GM23338 (cell line): Measurements from ENCODE around the gene CNTNAP2. TPM values are rescaled to one million over a fixed set of nuclear protein-coding genes. Genes with fewer than 3 reads are reported as not detected.

Source experiments
- ATAC-seq: fragments of 200-7000 bp; cut with Tn5 transposase; 3 replicates; pipeline ENCODE4 v1.9.1; 2020
- DNase-seq: peaks from one replicate; pipeline ENCODE4 v3.0.0-alpha.2; 2015; ENCODE audit warnings: low spot score
- H2AFZ ChIP-seq: fragments of 200-600 bp; sonication (generic); 2 replicates; pipeline ENCODE4 v1.8.0; 2016; ENCODE audit warnings: antibody characterized with exemption, mild to moderate bottlenecking, moderate library complexity
- H3F3A ChIP-seq: fragments of 200-600 bp; sonication (generic); replicated peaks from 2 replicates; pipeline ENCODE4 v1.8.0; 2017; ENCODE audit warnings: antibody characterized with exemption, mixed run types, low read depth
- H3K27ac ChIP-seq: fragments of 200-600 bp; sonication (generic); 2 replicates; pipeline ENCODE4 v1.6.1; 2016; ENCODE audit warnings: low read depth
- H3K27me3 ChIP-seq: fragments of 200-600 bp; sonication (generic); 2 replicates; pipeline ENCODE4 v1.8.0; 2016; ENCODE audit warnings: mild to moderate bottlenecking, mixed run types, moderate library complexity; ENCODE audit not compliant: insufficient read depth
- H3K36me3 ChIP-seq: fragments of 200-600 bp; sonication (generic); 2 replicates; pipeline ENCODE4 v1.8.0; 2016; ENCODE audit warnings: mild to moderate bottlenecking; ENCODE audit not compliant: insufficient read depth
- H3K4me1 ChIP-seq: fragments of 200-600 bp; sonication (generic); 2 replicates; pipeline ENCODE4 v1.8.0; 2016; ENCODE audit warnings: mild to moderate bottlenecking, moderate library complexity; ENCODE audit not compliant: insufficient read depth
- H3K4me2 ChIP-seq: fragments of 200-600 bp; sonication (generic); 2 replicates; pipeline ENCODE4 v1.7.1; 2017; ENCODE audit warnings: mixed run types
- H3K4me3 ChIP-seq: fragments of 200-600 bp; sonication (generic); 2 replicates; pipeline ENCODE4 v1.6.1; 2016; ENCODE audit warnings: mixed run types
- H3K79me2 ChIP-seq: fragments of 200-600 bp; sonication (generic); replicated peaks from 2 replicates; pipeline ENCODE4 v1.8.0; 2017; ENCODE audit warnings: mild to moderate bottlenecking; ENCODE audit not compliant: insufficient read depth
- H3K9me2 ChIP-seq: fragments of 200-600 bp; sonication (generic); 2 replicates; pipeline ENCODE4 v1.8.0; 2017; ENCODE audit not compliant: insufficient read depth
- H4K20me1 ChIP-seq: fragments of 200-600 bp; sonication (generic); replicated peaks from 2 replicates; pipeline ENCODE4 v1.8.0; 2017; ENCODE audit warnings: mild to moderate bottlenecking; ENCODE audit not compliant: insufficient read depth
- H3K27ac Mint-ChIP-seq: 2 replicates; pipeline ENCODE4 v1.8.0; 2020; ENCODE audit warnings: inconsistent platforms, mild to moderate bottlenecking, moderate library complexity, mixed read lengths
- H3K27me3 Mint-ChIP-seq: 3 replicates; pipeline ENCODE4 v1.8.0; 2022; ENCODE audit warnings: low read depth, mild to moderate bottlenecking, moderate library complexity, mixed read lengths, inconsistent platforms; ENCODE audit not compliant: insufficient read depth, poor library complexity
- H3K36me3 Mint-ChIP-seq: 3 replicates; pipeline ENCODE4 v1.8.0; 2021; ENCODE audit warnings: low read depth, mild to moderate bottlenecking, inconsistent platforms, moderate library complexity, mixed read lengths
- H3K4me1 Mint-ChIP-seq: 3 replicates; pipeline ENCODE4 v1.8.0; 2020; ENCODE audit warnings: mild to moderate bottlenecking, inconsistent platforms, mixed read lengths
- H3K4me3 Mint-ChIP-seq: 3 replicates; pipeline ENCODE4 v1.8.0; 2021; ENCODE audit warnings: moderate library complexity, mild to moderate bottlenecking, inconsistent platforms, mixed read lengths
- H3K9me3 Mint-ChIP-seq: 3 replicates; pipeline ENCODE4 v1.8.0; 2020; ENCODE audit warnings: moderate library complexity, mild to moderate bottlenecking, inconsistent platforms, mixed read lengths
- CREB1 ChIP-seq: fragments of 250-450 bp; sonication (Bioruptor Pico); IDR thresholded peaks from 2 replicates; pipeline ENCODE4 v1.5.0; 2020; ENCODE audit warnings: low read depth, mild to moderate bottlenecking, moderate library complexity
- CTCF ChIP-seq, 2 experiments: fragments of 200-600 bp in 1 of 2; sonication (generic) in 1 of 2; conservative IDR thresholded peaks; 2 replicates each; pipeline versions ENCODE4 v1.5.1 to v1.6.1; 2016 to 2017; ENCODE audit warnings: antibody characterized with exemption in 2 of 2, low read depth in 2 of 2, mild to moderate bottlenecking in 2 of 2, moderate library complexity in 1 of 2
- ETS1 ChIP-seq: IDR thresholded peaks from 2 replicates; pipeline ENCODE4 v1.6.1; 2016; ENCODE audit warnings: antibody characterized with exemption
- EZH2 ChIP-seq: fragments of 200-600 bp; sonication (generic); IDR thresholded peaks from one replicate; pipeline ENCODE4 v1.8.0; 2017; ENCODE audit warnings: antibody characterized with exemption, mild to moderate bottlenecking, low read depth; ENCODE audit not compliant: unreplicated experiment
- EZH2phosphoT487 ChIP-seq: fragments of 200-600 bp; sonication (generic); IDR thresholded peaks from one replicate; pipeline ENCODE4 v1.8.1; 2018; ENCODE audit warnings: antibody characterized with exemption; ENCODE audit not compliant: unreplicated experiment
- JUNB ChIP-seq: IDR thresholded peaks from one replicate; pipeline ENCODE4 v1.6.1; 2016; ENCODE audit warnings: antibody characterized with exemption; ENCODE audit not compliant: unreplicated experiment
- POLR2AphosphoS5 ChIP-seq: IDR thresholded peaks from 2 replicates; pipeline ENCODE4 v1.6.1; 2016; ENCODE audit warnings: antibody characterized with exemption, low read depth
- REST ChIP-seq: IDR thresholded peaks from one replicate; pipeline ENCODE4 v1.6.1; 2018; ENCODE audit warnings: antibody characterized with exemption; ENCODE audit not compliant: unreplicated experiment
- STAT1 ChIP-seq: IDR thresholded peaks from one replicate; pipeline ENCODE4 v1.6.1; 2016; ENCODE audit warnings: antibody characterized with exemption; ENCODE audit not compliant: unreplicated experiment
- ZNF114 ChIP-seq: fragments of 250-450 bp; sonication (Bioruptor Pico); IDR thresholded peaks from 2 replicates; pipeline ENCODE4 v1.5.0; 2020; ENCODE audit warnings: mild to moderate bottlenecking, moderate library complexity
- ZNF331 ChIP-seq: fragments of 250-450 bp; sonication (Bioruptor Pico); IDR thresholded peaks from 2 replicates; pipeline ENCODE4 v1.5.0; 2020; ENCODE audit warnings: low read depth, mild to moderate bottlenecking, moderate library complexity
- polyA plus RNA-seq: library from polyadenylated mRNA; unstranded; fragments of >200 nt; fragmentation: Nextera tagmentation; extraction: Ambion mirVana; gene quantifications from 2 replicates; pipeline ENCODE4 v1.2.1, GENCODE V29; 2016
- total RNA-seq: library from RNA; depleted of rRNA; stranded (reverse); fragments of >200 nt; shearing (Covaris generic); gene quantifications from 2 replicates; pipeline ENCODE4 v1.2.3, GENCODE V29; 2014

CNTNAP2 gene
- total and polyA plus RNA-seq, 2 experiments from 2014 or later, result 38.2 to 61.3 TPM

- no peak overlapping the region for H2AFZ ChIP-seq
- no peak overlapping the region for H3K4me3 ChIP-seq
- H3K36me3 ChIP-seq, result no peaks in the 10 kb centered on the region; the same call in 1 of the 2 replicates
- no peaks in the 10 kb centered on the region for H3K9me2 ChIP-seq
- no peak for ATAC-seq
- H3K27ac ChIP-seq, result no peak overlapping the region
- Mint-ChIP-seq H3K27me3 (peaks cover 2% of the 10 kb centered on the region), H3K36me3 (peaks cover 7% of the 10 kb centered on the region), H3K27ac (no peak overlapping the region), H3K4me1 (no peaks in the 10 kb centered on the region), H3K9me3 (peaks cover 42% of the 10 kb centered on the region), H3K4me3 (no peak overlapping the region)
- H3K27me3 ChIP-seq, result no peaks in the 10 kb centered on the region
- no peaks in the 10 kb centered on the region for H3K4me1 ChIP-seq
- no peaks in the 10 kb centered on the region for H4K20me1 ChIP-seq
- H3F3A ChIP-seq, result no peaks in the 10 kb centered on the region
- no peak overlapping the region for H3K4me2 ChIP-seq
- H3K79me2 ChIP-seq, result no peaks in the 10 kb centered on the region
- TF ChIP-seq STAT1 (no peak), EZH2 (no peak), EZH2phosphoT487 (no peak)
- DNase-seq, result no peak
Measured at GRCh38 chr7:148153616-148154284, 2037.1 kb downstream of the CNTNAP2 start.

- Histone ChIP-seq H4K20me1 (no peaks in the 10 kb centered on the region), H3K27me3 (no peaks in the 10 kb centered on the region), H3K4me3 (no peak overlapping the region), H3K36me3 (no peaks in the 10 kb centered on the region; the same call in 1 of the 2 replicates), H3K79me2 (no peaks in the 10 kb centered on the region), H3K4me2 (no peak overlapping the region), H2AFZ (no peak overlapping the region), H3K27ac (no peak overlapping the region), H3K9me2 (no peaks in the 10 kb centered on the region), H3F3A (no peaks in the 10 kb centered on the region), H3K4me1 (no peaks in the 10 kb centered on the region)
- peaks cover 2% of the 10 kb centered on the region for H3K27me3 Mint-ChIP-seq
- ATAC-seq (no peak), DNase-seq (no peak)
- H3K9me3 Mint-ChIP-seq, result peaks cover 44% of the 10 kb centered on the region
- no peak overlapping the region for H3K27ac Mint-ChIP-seq
- H3K4me1 Mint-ChIP-seq, result no peaks in the 10 kb centered on the region
- H3K4me3 Mint-ChIP-seq, result no peak overlapping the region
- peaks cover 4% of the 10 kb centered on the region; the same call in 2 of the 3 replicates for H3K36me3 Mint-ChIP-seq
- TF ChIP-seq JUNB (no peak), EZH2 (no peak), ZNF114 (no peak), REST (no peak), EZH2phosphoT487 (no peak), ETS1 (no peak), CTCF (conservative IDR thresholded peaks at IDR 0.05; ENCODE audit: low read depth in 2 of 2) (no peak), POLR2AphosphoS5 (no peak), ZNF331 (CRISPR knock-in tag) (no peak), CREB1 (CRISPR knock-in tag) (no peak)
Measured at GRCh38 chr7:148155000-148155399, 2038.4 kb downstream of the CNTNAP2 start.
